Large intestine (tissue), 3 donors: ENCODE measurements around the gene TCF7L2. TPM values are rescaled to one million over a fixed set of nuclear protein-coding genes. Genes with fewer than 3 reads are reported as not detected.

Source experiments
- DNase-seq, 2 donors: peaks; one replicate each; pipeline versions ENCODE4 v3.0.0 to v3.0.0-alpha.2; 2013
- H3K27ac ChIP-seq: one replicate; pipeline ENCODE4 v1.5.1; 2013; ENCODE audit warnings: low read length
- H3K27me3 ChIP-seq: 2 replicates; pipeline ENCODE4 v1.6.1; 2013; ENCODE audit warnings: low read length; ENCODE audit not compliant: control insufficient read depth, insufficient read depth
- H3K36me3 ChIP-seq: 2 replicates; pipeline ENCODE4 v1.6.1; 2013; ENCODE audit warnings: low read length; ENCODE audit not compliant: control insufficient read depth, insufficient read depth
- H3K4me1 ChIP-seq: one replicate; pipeline ENCODE4 v1.6.1; 2013; ENCODE audit warnings: low read length; ENCODE audit not compliant: control insufficient read depth, insufficient read depth
- H3K4me3 ChIP-seq: one replicate; pipeline ENCODE4 v1.5.1; 2013; ENCODE audit warnings: low read length
- H3K9me3 ChIP-seq: one replicate; pipeline ENCODE4 v1.6.1; 2013; ENCODE audit warnings: mild to moderate bottlenecking, low read depth, low read length, moderate library complexity; ENCODE audit not compliant: control insufficient read depth
- WGBS: methylation state at CpG from one replicate; pipeline ENCODE4 v1.1.5; 2013; ENCODE audit warnings: low lambda C conversion rate; ENCODE audit not compliant: insufficient coverage; 5-methylcytosine and 5-hydroxymethylcytosine counted together
- polyA plus RNA-seq: library from polyadenylated mRNA; unstranded; fragments of 120-200 nt; gene quantifications from one replicate; pipeline ENCODE4 v1.2.1, GENCODE V29; 2013

The TCF7L2 gene
- polyA plus RNA-seq, 1 donor, result 48.2 TPM

- Histone ChIP-seq H3K27ac (peak overlapping the region; percentile 23), H3K4me3 (no peak overlapping the region), H3K27me3 (no peaks in the 10 kb centered on the region), H3K36me3 (peaks cover 4% of the 10 kb centered on the region), H3K4me1 (peaks cover 13% of the 10 kb centered on the region), H3K9me3 (no peaks in the 10 kb centered on the region)
- no CpG with 5 or more reads among the region's 15 CpGs for WGBS
- peak in 1 of 2 donors; percentile 44 for DNase-seq
Observed at GRCh38 chr10:113027574-113028455, 77.8 kb downstream of the TCF7L2 start.

- Histone ChIP-seq H3K4me3 (no peak overlapping the region), H3K4me1 (peaks cover 13% of the 10 kb centered on the region), H3K36me3 (peaks cover 2% of the 10 kb centered on the region), H3K27me3 (no peaks in the 10 kb centered on the region), H3K9me3 (no peaks in the 10 kb centered on the region), H3K27ac (peak overlapping the region; percentile 23)
- WGBS, result no CpG with 5 or more reads among the region's 9 CpGs
- no peak for DNase-seq
Observed at GRCh38 chr10:113028456-113029440, 78.7 kb downstream of the TCF7L2 start.

- no peaks in the 10 kb centered on the region for H3K9me3 ChIP-seq
- no peak overlapping the region for H3K4me3 ChIP-seq
- WGBS, result no CpG with 5 or more reads among the region's 1 CpG
- H3K27ac ChIP-seq, result peak overlapping the region; percentile 43
- peaks cover 2% of the 10 kb centered on the region for H3K36me3 ChIP-seq
- peaks cover 17% of the 10 kb centered on the region for H3K4me1 ChIP-seq
- DNase-seq, result peak in 1 of 2 donors; percentile 21
- H3K27me3 ChIP-seq, result no peaks in the 10 kb centered on the region
Observed at GRCh38 chr10:113030453-113030852, 80.4 kb downstream of the TCF7L2 start.

GRCh38 chr10:113031147-113031546 lies 81.1 kb downstream of the TCF7L2 start:
- H3K27ac ChIP-seq, result peak overlapping the region; percentile 43
- DNase-seq, result no peak
- H3K4me1 ChIP-seq, result peaks cover 21% of the 10 kb centered on the region
- no CpG with 5 or more reads among the region's 1 CpG for WGBS
- H3K4me3 ChIP-seq, result no peak overlapping the region
- no peaks in the 10 kb centered on the region for H3K9me3 ChIP-seq
- H3K36me3 ChIP-seq, result peaks cover 2% of the 10 kb centered on the region
- no peaks in the 10 kb centered on the region for H3K27me3 ChIP-seq

- Histone ChIP-seq H3K36me3 (peaks cover 9% of the 10 kb centered on the region), H3K27me3 (no peaks in the 10 kb centered on the region), H3K4me3 (no peak overlapping the region), H3K4me1 (peaks cover 11% of the 10 kb centered on the region), H3K27ac (no peak overlapping the region), H3K9me3 (no peaks in the 10 kb centered on the region)
- 83% methylated on average over 1 of the region's 8 CpGs for WGBS
- no peak for DNase-seq
Observed at GRCh38 chr10:113033991-113034390, 83.9 kb downstream of the TCF7L2 start.

GRCh38 chr10:113035732-113036312 lies 85.8 kb downstream of the TCF7L2 start:
- peaks cover 11% of the 10 kb centered on the region for H3K36me3 ChIP-seq
- H3K27me3 ChIP-seq, result no peaks in the 10 kb centered on the region
- whole genome bisulfite sequencing, result no CpG with 5 or more reads among the region's 5 CpGs
- no peaks in the 10 kb centered on the region for H3K9me3 ChIP-seq
- peaks cover 11% of the 10 kb centered on the region for H3K4me1 ChIP-seq
- no peak overlapping the region for H3K4me3 ChIP-seq
- peak; percentile 54 to 67 for DNase-seq
- H3K27ac ChIP-seq, result peak overlapping the region; percentile 62

- H3K27ac ChIP-seq, result no peak overlapping the region
- no peaks in the 10 kb centered on the region for H3K27me3 ChIP-seq
- H3K36me3 ChIP-seq, result peaks cover 16% of the 10 kb centered on the region
- H3K4me1 ChIP-seq, result peaks cover 11% of the 10 kb centered on the region
- no peak for DNase-seq
- no CpG with 5 or more reads among the region's 2 CpGs for WGBS
- no peaks in the 10 kb centered on the region for H3K9me3 ChIP-seq
- H3K4me3 ChIP-seq, result no peak overlapping the region
Observed at GRCh38 chr10:113036619-113037018, 86.6 kb downstream of the TCF7L2 start.

- no peak overlapping the region for H3K4me3 ChIP-seq
- H3K27ac ChIP-seq, result no peak overlapping the region
- peaks cover 11% of the 10 kb centered on the region for H3K4me1 ChIP-seq
- H3K9me3 ChIP-seq, result no peaks in the 10 kb centered on the region
- no peak for DNase-seq
- no CpG with 5 or more reads among the region's 2 CpGs for WGBS
- peaks cover 22% of the 10 kb centered on the region for H3K36me3 ChIP-seq
- H3K27me3 ChIP-seq, result no peaks in the 10 kb centered on the region
Observed at GRCh38 chr10:113037218-113037617, 87.2 kb downstream of the TCF7L2 start.

- Histone ChIP-seq H3K9me3 (no peaks in the 10 kb centered on the region), H3K4me1 (peaks cover 11% of the 10 kb centered on the region), H3K4me3 (no peak overlapping the region), H3K27ac (no peak overlapping the region), H3K27me3 (no peaks in the 10 kb centered on the region), H3K36me3 (peaks cover 27% of the 10 kb centered on the region)
- no peak for DNase-seq
- no CpG with 5 or more reads among the region's 12 CpGs for WGBS
Observed at GRCh38 chr10:113038183-113038582, 88.1 kb downstream of the TCF7L2 start.

GRCh38 chr10:113038985-113039384 lies 88.9 kb downstream of the TCF7L2 start:
- H3K9me3 ChIP-seq, result no peaks in the 10 kb centered on the region
- peaks cover 29% of the 10 kb centered on the region for H3K36me3 ChIP-seq
- H3K4me3 ChIP-seq, result no peak overlapping the region
- H3K4me1 ChIP-seq, result peaks cover 11% of the 10 kb centered on the region
- H3K27ac ChIP-seq, result no peak overlapping the region
- no peaks in the 10 kb centered on the region for H3K27me3 ChIP-seq
- no CpG with 5 or more reads among the region's 4 CpGs for WGBS
- DNase-seq, result no peak
